ENCODE measurements around the gene U2AF2.

U2AF2 gene

GRCh38 chr19:55622242-55622969 is 32.4 kb upstream of the U2AF2 start:
- no peak for DNase-seq

- DNase-seq, result no peak
Measured at GRCh38 chr19:55623130-55623529, 31.7 kb upstream of the U2AF2 start.

GRCh38 chr19:55623561-55623960 is 31.3 kb upstream of the U2AF2 start:
- no peak for DNase-seq

- DNase-seq, result peak; percentile 97
Measured at GRCh38 chr19:55624109-55625003, 30.5 kb upstream of the U2AF2 start, which contains the start of gene ZNF784. TSS of gene ZNF784 (minus strand) at chr19:55624566. CDS start at chr19:55624561, 5 bp downstream.

GRCh38 chr19:55625004-55625326 is 29.9 kb upstream of the U2AF2 start:
- no peak for DNase-seq

GRCh38 chr19:55626350-55626749 is 28.5 kb upstream of the U2AF2 start:
- DNase-seq, result no peak

- DNase-seq, result peak; percentile 90
Measured at GRCh38 chr19:55632463-55632834, 22.4 kb upstream of the U2AF2 start.

- no peak for DNase-seq
Measured at GRCh38 chr19:55633861-55634260, 21.0 kb upstream of the U2AF2 start.

GRCh38 chr19:55635334-55635717 is 19.5 kb upstream of the U2AF2 start:
- no peak for DNase-seq

- no peak for DNase-seq
Measured at GRCh38 chr19:55635856-55636440, 18.9 kb upstream of the U2AF2 start.

- DNase-seq, result no peak
Measured at GRCh38 chr19:55636723-55637122, 18.1 kb upstream of the U2AF2 start.

- DNase-seq, result no peak
Measured at GRCh38 chr19:55637534-55637933, 17.3 kb upstream of the U2AF2 start.

GRCh38 chr19:55638864-55639359 is 15.9 kb upstream of the U2AF2 start:
- DNase-seq, result no peak

GRCh38 chr19:55640043-55640576 is 14.7 kb upstream of the U2AF2 start:
- DNase-seq, result peak; percentile 48

- peak; percentile 77 for DNase-seq
Measured at GRCh38 chr19:55640577-55641425, 14.0 kb upstream of the U2AF2 start, which contains the start of gene ZNF580. TSS of gene ZNF580 (plus strand) at chr19:55641002. CDS start at chr19:55642509, 1,507 bp downstream.

- DNase-seq, result no peak
Measured at GRCh38 chr19:55641426-55642152, 13.2 kb upstream of the U2AF2 start.

- no peak for DNase-seq
Measured at GRCh38 chr19:55642153-55643002, 12.5 kb upstream of the U2AF2 start.

- DNase-seq, result peak; percentile 64
Measured at GRCh38 chr19:55643003-55643886, 11.6 kb upstream of the U2AF2 start, which contains the start of gene ZNF581. TSS of gene ZNF581 (plus strand) at chr19:55643649. CDS start at chr19:55644572, 923 bp downstream.

GRCh38 chr19:55643887-55644176 is 11.0 kb upstream of the U2AF2 start:
- no peak for DNase-seq
